Right renal cortex interstitium (tissue), 3 donors: ENCODE data around the gene CTCF. TPM values are rescaled to one million over a fixed set of nuclear protein-coding genes. Genes with fewer than 3 reads are reported as not detected.

ENCODE experiments used
- DNase-seq, 3 donors: peaks; one replicate each; pipeline ENCODE4 v3.0.0-alpha.2; 2013; ENCODE audit warnings: low read depth in 3 of 3, low spot score in 2 of 3
- polyA plus RNA-seq, 3 donors: library from polyadenylated mRNA; unstranded; fragments of 120-200 nt; gene quantifications; one replicate each; pipeline ENCODE4 v1.2.1, GENCODE V29; 2013; ENCODE audit not compliant: insufficient read length in 3 of 3

Gene CTCF
- polyA plus RNA-seq, 3 donors: 81.5 to 87.2 (median 85.5) TPM

GRCh38 chr16:67648764-67649407, 86.6 kb downstream of the CTCF start:
- no peak for DNase-seq

GRCh38 chr16:67649494-67649931, 87.2 kb downstream of the CTCF start:
- no peak for DNase-seq

DNA sequence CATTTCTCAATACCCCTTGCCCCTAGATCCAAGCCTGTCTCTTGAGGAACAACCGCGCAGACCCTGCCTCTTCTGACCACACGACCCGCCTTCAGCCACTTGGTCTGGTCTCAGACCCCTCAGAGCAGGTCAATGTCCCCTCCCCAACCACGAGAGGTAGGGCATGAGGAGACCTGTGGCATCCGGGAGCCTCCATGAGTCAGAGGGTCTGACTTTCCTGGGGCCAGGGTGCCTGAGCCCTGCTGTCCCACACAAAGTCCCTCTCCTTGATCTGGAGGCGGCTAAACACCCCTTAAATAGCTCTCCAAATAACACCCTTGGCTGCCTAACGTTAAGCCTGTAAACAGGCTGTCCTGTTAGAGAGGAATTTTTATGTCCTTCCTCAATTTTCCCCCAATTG, 87.7 kb downstream of the CTCF start:
- DNase-seq: no peak

GRCh38 chr16:67651039-67651438, 88.7 kb downstream of the CTCF start:
- no peak for DNase-seq

- no peak for DNase-seq
Measured at GRCh38 chr16:67651847-67652246, 89.5 kb downstream of the CTCF start.

GRCh38 chr16:67652578-67653127, 90.3 kb downstream of the CTCF start:
- DNase-seq: no peak

GRCh38 chr16:67653128-67653788, 90.9 kb downstream of the CTCF start:
- DNase-seq: no peak

GRCh38 chr16:67653789-67654402, 91.6 kb downstream of the CTCF start:
- DNase-seq: no peak

GRCh38 chr16:67654403-67654911, 92.1 kb downstream of the CTCF start:
- DNase-seq: no peak

GRCh38 chr16:67655363-67655762, 93.0 kb downstream of the CTCF start:
- DNase-seq: no peak

- no peak for DNase-seq
Measured at GRCh38 chr16:67656344-67657016, 94.2 kb downstream of the CTCF start.

GRCh38 chr16:67657017-67657608, 94.8 kb downstream of the CTCF start:
- DNase-seq: no peak

DNA sequence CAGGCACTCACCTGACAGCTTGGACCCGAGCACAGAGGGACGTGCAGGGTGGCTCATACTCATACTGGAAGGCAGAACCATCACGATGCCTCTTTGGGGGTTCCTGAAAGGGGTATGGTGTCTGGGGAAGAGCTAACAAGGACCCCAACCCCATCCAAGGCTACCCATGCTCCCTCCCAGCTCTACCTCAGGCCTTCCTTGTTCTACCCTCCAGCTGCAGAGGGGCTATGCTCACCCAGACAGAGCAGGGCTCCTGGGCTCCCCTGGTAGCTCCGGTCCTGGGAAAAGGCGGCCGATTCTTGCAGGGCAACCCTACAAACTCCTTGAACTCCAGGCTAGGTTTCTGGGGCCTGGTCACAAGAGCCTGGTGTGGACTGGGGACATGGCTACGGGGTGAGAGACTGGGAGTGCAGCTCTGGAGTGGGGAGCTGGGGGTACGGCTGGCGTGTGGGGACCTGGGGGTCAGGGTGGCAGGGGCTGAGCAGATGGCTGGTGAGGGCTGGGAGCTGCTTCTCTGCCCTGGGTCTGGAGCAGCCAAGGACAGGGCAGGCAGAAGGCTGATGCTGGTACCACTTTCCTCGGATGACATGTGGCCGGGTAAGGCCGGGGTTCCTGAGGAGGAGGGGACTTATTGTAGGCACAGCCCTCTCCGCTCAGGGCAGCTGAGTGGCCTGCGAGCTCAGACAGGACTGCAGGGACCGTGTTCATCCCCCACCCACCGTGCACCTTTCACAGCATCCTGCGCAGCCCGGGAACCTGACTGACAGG, 95.6 kb downstream of the CTCF start:
- DNase-seq: no peak

GRCh38 chr16:67658849-67659674, 96.7 kb downstream of the CTCF start:
- DNase-seq: no peak

GRCh38 chr16:67659675-67660563, 97.6 kb downstream of the CTCF start, which contains the start of gene ACD:
ACD (minus strand) TSS chr16:67660260; CDS start chr16:67660220, 40 bp downstream.
- DNase-seq: peak; percentile 83 to 87 (median 87)

- peak; percentile 82 to 89 (median 89) for DNase-seq
Measured at GRCh38 chr16:67660564-67661028, 98.3 kb downstream of the CTCF start, which contains the start of gene PARD6A. PARD6A (plus strand) TSS chr16:67660960; CDS start chr16:67661039, 79 bp downstream.

DNA sequence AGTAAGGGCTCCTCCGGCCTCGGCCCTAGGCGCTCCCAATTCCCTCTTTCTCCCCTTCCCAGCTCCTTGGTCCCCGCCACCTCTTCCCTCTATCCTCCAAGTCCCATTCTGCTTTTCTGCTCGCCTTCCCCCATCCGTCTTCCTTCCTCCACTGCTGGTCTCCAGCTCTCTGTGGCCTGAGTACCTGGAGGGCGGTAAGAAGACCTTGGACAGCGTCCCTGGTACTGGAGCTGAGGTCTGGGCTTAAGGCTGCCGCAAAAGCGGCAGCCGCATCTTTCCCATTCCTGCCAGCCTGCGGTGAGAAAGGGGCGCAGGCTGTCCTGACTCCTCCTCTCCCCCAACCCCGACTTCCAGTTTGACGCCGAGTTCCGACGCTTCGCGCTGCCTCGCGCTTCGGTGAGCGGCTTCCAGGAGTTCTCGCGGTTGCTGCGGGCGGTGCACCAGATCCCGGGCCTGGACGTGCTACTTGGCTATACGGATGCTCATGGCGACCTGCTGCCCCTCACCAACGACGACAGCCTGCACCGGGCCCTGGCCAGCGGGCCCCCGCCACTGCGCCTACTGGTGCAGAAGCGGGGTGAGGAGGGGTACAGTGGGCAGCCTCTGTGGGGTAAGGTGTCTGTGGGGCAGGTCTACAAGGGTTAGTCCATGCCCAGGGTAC, 98.9 kb downstream of the CTCF start:
- peak in 1 of 3 donors; percentile 61 for DNase-seq
